Measurements from ENCODE around the gene ENO3.

ENO3 gene

GRCh38 chr17:4978726-4979125 is 27.8 kb downstream of the ENO3 start:
- no peak for FAIRE-seq

- FAIRE-seq = no peak
Measured at GRCh38 chr17:4980644-4981216, 29.8 kb downstream of the ENO3 start.

- FAIRE-seq = no peak
Measured at GRCh38 chr17:4982305-4982704, 31.4 kb downstream of the ENO3 start.

GRCh38 chr17:4986403-4986802 is 35.5 kb downstream of the ENO3 start:
- no peak for FAIRE-seq

GRCh38 chr17:4986951-4987766 is 36.2 kb downstream of the ENO3 start, which contains the start of gene CAMTA2:
TSS of gene CAMTA2 (minus strand) at chr17:4987675. CDS start at chr17:4986222, 1,453 bp downstream.
- no peak for FAIRE-seq

- no peak for FAIRE-seq
Measured at GRCh38 chr17:4987767-4988567, 37.0 kb downstream of the ENO3 start.

- no peak for FAIRE-seq
Measured at GRCh38 chr17:4994081-4994595, 43.2 kb downstream of the ENO3 start.

- no peak for FAIRE-seq
Measured at GRCh38 chr17:4997302-4998026, 46.5 kb downstream of the ENO3 start, which contains the start of the genes INCA1 and KIF1C. TSS of gene INCA1 (minus strand) at chr17:4997522. CDS start at chr17:4994437, 3,085 bp downstream. TSS of gene KIF1C (plus strand) at chr17:4997950. CDS start at chr17:5000247, 2,297 bp downstream.

GRCh38 chr17:4998027-4998731 is 47.3 kb downstream of the ENO3 start:
- FAIRE-seq = no peak

GRCh38 chr17:4998732-4999429 is 48.0 kb downstream of the ENO3 start:
- no peak for FAIRE-seq

- no peak for FAIRE-seq
Measured at GRCh38 chr17:4999430-5000093, 48.6 kb downstream of the ENO3 start.

- no peak for FAIRE-seq
Measured at GRCh38 chr17:5000237-5000639, 49.3 kb downstream of the ENO3 start.

GRCh38 chr17:5002121-5002788 is 51.3 kb downstream of the ENO3 start:
- no peak for FAIRE-seq

GRCh38 chr17:5003214-5003867 is 52.4 kb downstream of the ENO3 start:
- no peak for FAIRE-seq
